AG04450 (cell line): ENCODE results near the gene DPYSL5. TPM values are rescaled to one million over a fixed set of nuclear protein-coding genes. Genes with fewer than 3 reads are reported as not detected.

Experiments
- CTCF ChIA-PET: fragments of 300-600, 350-600 bp; formaldehyde crosslinking; extraction: SDS; loops from one replicate; lab custom pipeline; 2022; ENCODE audit warnings: antibody characterized with exemption, inconsistent platforms; lab: Charles Lee
- POLR2A ChIA-PET: fragments of 350-600 bp; formaldehyde crosslinking; extraction: SDS; loops from one replicate; lab custom pipeline; 2021; ENCODE audit warnings: antibody characterized with exemption, inconsistent platforms; lab: Yijun Ruan, JAX
- DNase-seq: peaks from one replicate; pipeline ENCODE4 v3.0.0-alpha.2; 2011; ENCODE audit warnings: low read depth, low spot score
- H3K27ac ChIP-seq: one replicate; pipeline ENCODE4 v1.5.1; 2012; ENCODE audit warnings: low read depth, low read length, control low read depth
- H3K27me3 ChIP-seq: one replicate; pipeline ENCODE4 v1.6.0; 2012; ENCODE audit warnings: low read length; ENCODE audit not compliant: control insufficient read depth, insufficient read depth
- H3K4me3 ChIP-seq: 2 replicates; pipeline ENCODE4 v1.5.1; 2011; ENCODE audit warnings: mild to moderate bottlenecking, low read depth, low read length, control low read depth
- H3K9me3 ChIP-seq: 2 replicates; pipeline ENCODE4 v1.5.1; 2012; ENCODE audit warnings: low read length; ENCODE audit not compliant: control insufficient read depth, insufficient read depth
- polyA plus RNA-seq: library from polyadenylated mRNA; depleted of rRNA; stranded (reverse); fragments of >200 nt; gene quantifications from 2 replicates; pipeline ENCODE4 v1.2.3, GENCODE V29; 2011
- TF ChIP-seq, protein P1 (sequence below): IDR thresholded peaks from 2 replicates; pipeline ENCODE4 v1.5.1; 2011; ENCODE audit warnings: low read depth, low read length, control low read depth, inconsistent platforms

The DPYSL5 gene
- polyA plus RNA-seq, 1 experiment = not detected

DNA sequence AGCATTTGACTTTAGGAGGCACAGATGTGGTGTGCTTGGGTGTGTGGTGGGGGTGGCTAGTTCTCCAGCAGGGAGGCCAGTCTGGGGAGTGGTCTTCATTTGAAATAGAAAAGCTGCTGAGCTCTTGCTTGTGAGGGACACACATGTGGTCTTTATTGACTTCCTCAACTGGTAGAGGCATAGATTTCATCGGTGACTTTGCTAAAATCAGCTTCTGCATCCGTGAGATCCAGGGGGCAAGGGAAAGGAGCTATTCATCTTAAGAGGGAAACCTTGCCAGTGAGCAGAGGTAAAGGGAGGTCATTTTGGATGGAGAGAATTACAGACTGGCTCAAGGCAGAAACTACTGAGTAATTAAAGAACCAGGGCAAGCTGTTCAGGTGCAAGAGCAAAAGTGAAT, 127.2 kb downstream of the DPYSL5 start:
- ChIA-PET CTCF (interaction anchor here (1.8 to 1.9 kb wide), 2 partner anchors 13 to 41 kb away, joined by 13 to 16 read pairs; no protein-coding TSS in a partner anchor), POLR2A (interaction anchor here (0.6 kb wide), 1 partner anchor 20 kb away, joined by 6 read pairs; no protein-coding TSS in a partner anchor)
- Histone ChIP-seq H3K9me3 (no peaks in the 10 kb centered on the region), H3K27ac (no peak overlapping the region), H3K4me3 (no peak overlapping the region), H3K27me3 (no peaks in the 10 kb centered on the region)
- no peak for DNase-seq
- TF ChIP-seq, protein P1, sequence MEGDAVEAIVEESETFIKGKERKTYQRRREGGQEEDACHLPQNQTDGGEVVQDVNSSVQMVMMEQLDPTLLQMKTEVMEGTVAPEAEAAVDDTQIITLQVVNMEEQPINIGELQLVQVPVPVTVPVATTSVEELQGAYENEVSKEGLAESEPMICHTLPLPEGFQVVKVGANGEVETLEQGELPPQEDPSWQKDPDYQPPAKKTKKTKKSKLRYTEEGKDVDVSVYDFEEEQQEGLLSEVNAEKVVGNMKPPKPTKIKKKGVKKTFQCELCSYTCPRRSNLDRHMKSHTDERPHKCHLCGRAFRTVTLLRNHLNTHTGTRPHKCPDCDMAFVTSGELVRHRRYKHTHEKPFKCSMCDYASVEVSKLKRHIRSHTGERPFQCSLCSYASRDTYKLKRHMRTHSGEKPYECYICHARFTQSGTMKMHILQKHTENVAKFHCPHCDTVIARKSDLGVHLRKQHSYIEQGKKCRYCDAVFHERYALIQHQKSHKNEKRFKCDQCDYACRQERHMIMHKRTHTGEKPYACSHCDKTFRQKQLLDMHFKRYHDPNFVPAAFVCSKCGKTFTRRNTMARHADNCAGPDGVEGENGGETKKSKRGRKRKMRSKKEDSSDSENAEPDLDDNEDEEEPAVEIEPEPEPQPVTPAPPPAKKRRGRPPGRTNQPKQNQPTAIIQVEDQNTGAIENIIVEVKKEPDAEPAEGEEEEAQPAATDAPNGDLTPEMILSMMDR = no peak

DNA sequence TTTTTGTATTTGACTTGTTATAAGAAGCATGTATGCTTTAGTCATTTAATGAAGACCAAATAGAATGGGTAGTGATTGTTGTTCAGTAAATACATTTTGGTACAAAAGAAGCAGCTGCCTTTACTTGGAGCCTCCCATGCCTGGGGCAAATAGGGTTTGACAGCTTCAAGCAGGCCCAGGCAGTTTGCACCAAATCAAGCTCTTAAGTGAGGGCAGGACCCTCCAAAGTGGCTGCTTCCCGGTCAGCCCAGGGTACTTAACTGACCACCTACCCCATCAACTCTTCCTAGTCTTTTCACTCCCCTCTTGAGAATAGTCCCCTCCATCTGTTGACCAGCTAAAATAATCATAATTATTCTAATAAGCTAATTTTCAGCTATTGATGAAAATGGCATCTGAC, 127.7 kb downstream of the DPYSL5 start:
- H3K27ac ChIP-seq = no peak overlapping the region
- TF ChIP-seq, protein P1 = no peak
- CTCF ChIA-PET = interaction anchor here (1.1 to 1.9 kb wide), 3 partner anchors 14 to 130 kb away, joined by 3 to 16 read pairs (median 13); no protein-coding TSS in a partner anchor

DNA sequence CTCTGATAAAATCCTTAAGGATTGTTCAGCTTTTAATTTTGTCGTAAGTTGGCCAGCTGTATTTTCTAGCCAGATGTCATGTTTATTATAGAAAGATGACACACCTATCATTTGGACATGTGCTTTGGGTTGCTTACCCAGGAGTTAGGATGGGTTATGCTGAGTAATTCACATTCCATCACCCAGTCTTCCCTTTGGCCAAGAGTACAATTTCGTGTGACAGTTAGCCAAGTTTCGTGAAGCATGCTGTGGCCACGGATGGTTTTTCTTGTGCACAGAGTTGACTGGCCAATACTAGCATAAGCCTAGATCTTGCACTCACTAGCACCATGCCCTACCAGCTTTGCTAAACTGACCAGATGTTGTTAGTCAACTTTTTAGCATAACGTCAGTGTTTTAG, 128.3 kb downstream of the DPYSL5 start:
- TF ChIP-seq, protein P1 = no peak
- H3K9me3 ChIP-seq = no peaks in the 10 kb centered on the region
- H3K4me3 ChIP-seq = no peak overlapping the region
- H3K27me3 ChIP-seq = no peaks in the 10 kb centered on the region
- no peak overlapping the region for H3K27ac ChIP-seq
- no peak for DNase-seq
- ChIA-PET POLR2A (no interaction called here), CTCF (interaction anchor here (1.1 to 1.9 kb wide), 3 partner anchors 14 to 130 kb away, joined by 3 to 16 read pairs (median 13); no protein-coding TSS in a partner anchor)

More for the DNA sequence above, 127.7 kb downstream of the DPYSL5 start:
- Histone ChIP-seq H3K9me3 (no peaks in the 10 kb centered on the region), H3K27me3 (no peaks in the 10 kb centered on the region), H3K4me3 (no peak overlapping the region)
- no peak for DNase-seq
- POLR2A ChIA-PET = no interaction called here

DNA sequence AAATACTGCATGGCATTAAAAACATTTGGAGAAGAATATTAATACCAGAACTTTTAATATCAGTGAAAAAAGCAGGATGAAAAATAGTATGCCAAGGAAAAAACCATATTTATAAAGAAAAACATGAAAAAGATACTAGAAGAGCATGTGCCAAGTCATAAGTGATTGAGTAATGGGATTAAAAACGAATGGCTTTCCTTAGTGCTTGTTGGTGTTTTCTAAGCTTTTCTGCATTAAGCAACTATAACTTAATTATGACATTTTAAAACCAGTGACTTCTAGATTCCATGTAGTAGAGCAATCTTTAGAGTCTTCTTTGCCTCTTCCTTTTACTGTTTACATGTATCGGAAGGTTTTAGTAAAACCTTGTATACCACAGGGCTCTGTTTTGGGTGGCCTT, 129.1 kb downstream of the DPYSL5 start:
- ChIA-PET POLR2A (no interaction called here), CTCF (interaction anchor here (0.7 kb wide), 1 partner anchor 15 kb away, joined by 3 read pairs; no protein-coding TSS in a partner anchor)
- TF ChIP-seq, protein P1 = no peak
- no peaks in the 10 kb centered on the region for H3K27me3 ChIP-seq
- H3K9me3 ChIP-seq = no peaks in the 10 kb centered on the region
- no peak overlapping the region for H3K4me3 ChIP-seq
- H3K27ac ChIP-seq = no peak overlapping the region
- DNase-seq = no peak

DNA sequence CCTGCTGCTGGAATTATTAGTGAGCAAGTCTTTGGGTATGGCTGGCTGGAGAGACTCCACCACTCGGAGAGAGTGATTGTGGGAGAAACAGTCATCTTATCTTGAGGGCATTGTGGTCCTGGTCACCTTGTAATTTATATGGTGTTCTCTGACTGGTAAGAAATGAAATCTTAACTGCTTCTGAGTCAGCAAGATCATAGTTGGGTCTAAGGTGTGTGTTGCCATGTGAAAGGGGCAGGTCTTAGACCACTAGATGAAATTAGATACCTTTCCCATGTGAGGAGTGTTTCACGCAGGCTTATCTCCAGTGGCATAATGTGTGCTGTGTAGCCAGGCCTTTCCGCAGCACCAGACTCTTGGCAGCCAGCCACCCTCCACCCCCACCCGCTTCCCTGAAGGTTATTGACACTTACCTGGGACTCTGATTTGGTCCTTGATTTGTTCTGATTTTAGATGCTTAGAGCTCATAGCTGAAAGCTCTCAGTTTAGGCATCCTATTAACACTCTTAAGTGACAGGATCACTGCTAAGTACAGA, 130.2 kb downstream of the DPYSL5 start:
- no peak overlapping the region for H3K4me3 ChIP-seq
- no peak for DNase-seq
- no peaks in the 10 kb centered on the region for H3K9me3 ChIP-seq
- H3K27ac ChIP-seq = no peak overlapping the region
- ChIA-PET POLR2A (no interaction called here), CTCF (interaction anchor here (1.0 to 1.1 kb wide), 3 partner anchors 16 to 132 kb away, joined by 3 read pairs; no protein-coding TSS in a partner anchor)
- TF ChIP-seq, protein P1 = no peak
- no peaks in the 10 kb centered on the region for H3K27me3 ChIP-seq
